Upper lobe of left lung (tissue), 6 donors: ENCODE measurements around the gene SDK1. TPM values are rescaled to one million over a fixed set of nuclear protein-coding genes. Genes with fewer than 3 reads are reported as not detected.
A peak's percentile ranks its signal among the peaks of the same experiment; 100 is the strongest.

Experiments used
- ATAC-seq, 2 donors: fragments of 200-7000 bp; cut with Tn5 transposase; one replicate each; pipeline ENCODE4 v1.9.1; 2022; ENCODE audit warnings: mild to moderate bottlenecking in 2 of 2, moderate library complexity in 2 of 2; ENCODE audit not compliant: low FRiP score in 2 of 2
- DNase-seq, 2 donors: peaks; one replicate each; pipeline ENCODE4 v3.0.0-alpha.2; 2019 to 2020
- H3K27ac ChIP-seq, 4 donors: fragments of 200-600 bp; sonication (generic); one replicate each; pipeline ENCODE4 v1.5.1; 2016 to 2019
- H3K27me3 ChIP-seq, 4 donors: fragments of 200-600 bp; sonication (generic); one replicate each; pipeline ENCODE4 v1.5.1; 2017 to 2019
- H3K36me3 ChIP-seq, 4 donors: fragments of 200-600 bp; sonication (generic); one replicate each; pipeline ENCODE4 v1.5.1; 2016 to 2019
- H3K4me1 ChIP-seq, 4 donors: fragments of 200-600 bp; sonication (generic); one replicate each; pipeline ENCODE4 v1.5.1; 2018 to 2019
- H3K4me3 ChIP-seq, 4 donors: fragments of 200-600 bp; sonication (generic); one replicate each; pipeline ENCODE4 v1.5.1; 2017 to 2019; ENCODE audit warnings: mild to moderate bottlenecking in 2 of 4, moderate library complexity in 1 of 4
- H3K9me3 ChIP-seq, 4 donors: fragments of 200-600 bp; sonication (generic); one replicate each; pipeline ENCODE4 v1.5.1; 2018 to 2019
- CTCF ChIP-seq, 6 experiments: fragments of 450-650 bp in 4 of 6; fragments of 200-600 bp in 2 of 6; sonication (generic) in 2 of 6; IDR thresholded peaks; one replicate each; pipeline ENCODE4 v1.5.1; 2016 to 2019; ENCODE audit warnings: antibody characterized with exemption in 6 of 6
- EP300 ChIP-seq, 4 donors: sonication (generic); formaldehyde crosslinking; IDR thresholded peaks; one replicate each; pipeline ENCODE4 v1.5.1; 2017; ENCODE audit warnings: antibody characterized with exemption in 4 of 4, control low read depth in 2 of 4
- POLR2A ChIP-seq, 4 donors: fragments of 450-650 bp; IDR thresholded peaks; one replicate each; pipeline ENCODE4 v1.5.1; 2016 to 2017; ENCODE audit warnings: antibody characterized with exemption in 4 of 4, mild to moderate bottlenecking in 2 of 4
- POLR2AphosphoS5 ChIP-seq, 2 donors: sonication (generic); formaldehyde crosslinking; IDR thresholded peaks; one replicate each; pipeline ENCODE4 v1.5.1; 2017; ENCODE audit warnings: antibody characterized with exemption in 2 of 2
- WGBS, 2 donors: methylation state at CpG; one replicate each; pipeline ENCODE4 v1.1.5; 2017 to 2018; 5-methylcytosine and 5-hydroxymethylcytosine counted together
- total RNA-seq, 6 donors: library from RNA; depleted of rRNA in 4 of 6; stranded (reverse); fragments of >200 nt in 4 of 6; gene quantifications; one replicate each; pipeline versions ENCODE4 v1.1.0 to v1.2.1, GENCODE V29; 2016 to 2021
- donor health status: DM: no; HTN: no; CAD: no; lungs with moderate emphysema.
- donor health status: DM: no; HTN: yes; CAD: no; lungs with severe emphysema.

SDK1 gene
- total RNA-seq, 6 donors from 2014 or later, result 9.3 to 90.1 (median 11.8) TPM

GRCh38 chr7:3297105-3297819, 3.8 kb upstream of the SDK1 start:
- 68 to 74% methylated on average over 8 of the region's 8 CpGs for WGBS, 2 donors
- Histone ChIP-seq H3K4me1 (peaks cover 8 to 17% (median 13%) of the 10 kb centered on the region in 4 donors), H3K9me3 (no peaks in the 10 kb centered on the region), H3K27me3 (peaks cover 0 to 4% (median 0%) of the 10 kb centered on the region in 4 donors), H3K36me3 (no peaks in the 10 kb centered on the region), H3K4me3 (no peak overlapping the region), H3K27ac (no peak overlapping the region)
- no peak for ATAC-seq
- TF ChIP-seq POLR2A (IDR thresholded peaks at IDR 0.05) (no peak), EP300 (IDR thresholded peaks at IDR 0.05) (no peak), CTCF (IDR thresholded peaks at IDR 0.05) (no peak), POLR2AphosphoS5 (IDR thresholded peaks at IDR 0.05) (no peak)
- no peak for DNase-seq

GRCh38 chr7:3300221-3300650, 816 bp upstream of the SDK1 start:
- peak; percentile 8 to 34 for ATAC-seq
- TF ChIP-seq EP300 (IDR thresholded peaks at IDR 0.05) (no peak), CTCF (IDR thresholded peaks at IDR 0.05) (no peak), POLR2AphosphoS5 (IDR thresholded peaks at IDR 0.05) (no peak), POLR2A (IDR thresholded peaks at IDR 0.05) (no peak)
- Histone ChIP-seq H3K9me3 (no peaks in the 10 kb centered on the region), H3K4me1 (peaks cover 8 to 22% (median 14%) of the 10 kb centered on the region in 4 donors), H3K27me3 (peaks cover 0 to 4% (median 0%) of the 10 kb centered on the region in 4 donors), H3K4me3 (peak overlapping the region in 3 of 4 donors; percentile 57 to 70 (median 62)), H3K36me3 (no peaks in the 10 kb centered on the region), H3K27ac (peak overlapping the region in 1 of 4 donors; percentile 6)
- no peak for DNase-seq
- 9 to 13% methylated on average over 18 to 19 of the region's 20 CpGs for WGBS, 2 donors

- DNase-seq (no peak), ATAC-seq (peak in 1 of 2 donors; percentile 2)
- H3K9me3 ChIP-seq, result no peaks in the 10 kb centered on the region
- H3K27me3 ChIP-seq, result peaks cover 0 to 4% (median 0%) of the 10 kb centered on the region in 4 donors
- TF ChIP-seq POLR2AphosphoS5 (IDR thresholded peaks at IDR 0.05) (no peak), POLR2A (IDR thresholded peaks at IDR 0.05) (no peak), EP300 (IDR thresholded peaks at IDR 0.05) (no peak), CTCF (IDR thresholded peaks at IDR 0.05) (no peak)
- H3K27ac ChIP-seq, result peak overlapping the region in 1 of 4 donors; percentile 75
- H3K36me3 ChIP-seq, result no peaks in the 10 kb centered on the region
- peak overlapping the region in 3 of 4 donors; percentile 57 to 70 (median 62) for H3K4me3 ChIP-seq
- WGBS, 2 donors, result 2% methylated on average over 17 of the region's 56 CpGs; no CpG with 5 or more reads in 1 of the 2 donors
- H3K4me1 ChIP-seq, result peaks cover 8 to 22% (median 14%) of the 10 kb centered on the region in 4 donors
These were observed 338 bp downstream of the SDK1 start for GRCh38 chr7:3301449-3301731.

GRCh38 chr7:3301831-3302618, 973 bp downstream of the SDK1 start:
- Histone ChIP-seq H3K27me3 (peaks cover 0 to 4% (median 0%) of the 10 kb centered on the region in 4 donors), H3K9me3 (no peaks in the 10 kb centered on the region), H3K4me3 (peak overlapping the region; percentile 21 to 70 (median 64)), H3K36me3 (no peaks in the 10 kb centered on the region), H3K4me1 (peaks cover 8 to 22% (median 14%) of the 10 kb centered on the region in 4 donors), H3K27ac (peak overlapping the region in 3 of 4 donors; percentile 28 to 52 (median 47))
- ATAC-seq, result peak in 1 of 2 donors; percentile 22
- 4 to 5% methylated on average over 16 to 39 of the region's 45 CpGs for WGBS, 2 donors
- TF ChIP-seq POLR2A (IDR thresholded peaks at IDR 0.05) (no peak), EP300 (IDR thresholded peaks at IDR 0.05) (no peak), CTCF (IDR thresholded peaks at IDR 0.05) (no peak), POLR2AphosphoS5 (IDR thresholded peaks at IDR 0.05) (no peak)
- peak in 1 of 2 donors; percentile 88 for DNase-seq
